Measurements from ENCODE around the gene ARHGAP26.

DNA sequence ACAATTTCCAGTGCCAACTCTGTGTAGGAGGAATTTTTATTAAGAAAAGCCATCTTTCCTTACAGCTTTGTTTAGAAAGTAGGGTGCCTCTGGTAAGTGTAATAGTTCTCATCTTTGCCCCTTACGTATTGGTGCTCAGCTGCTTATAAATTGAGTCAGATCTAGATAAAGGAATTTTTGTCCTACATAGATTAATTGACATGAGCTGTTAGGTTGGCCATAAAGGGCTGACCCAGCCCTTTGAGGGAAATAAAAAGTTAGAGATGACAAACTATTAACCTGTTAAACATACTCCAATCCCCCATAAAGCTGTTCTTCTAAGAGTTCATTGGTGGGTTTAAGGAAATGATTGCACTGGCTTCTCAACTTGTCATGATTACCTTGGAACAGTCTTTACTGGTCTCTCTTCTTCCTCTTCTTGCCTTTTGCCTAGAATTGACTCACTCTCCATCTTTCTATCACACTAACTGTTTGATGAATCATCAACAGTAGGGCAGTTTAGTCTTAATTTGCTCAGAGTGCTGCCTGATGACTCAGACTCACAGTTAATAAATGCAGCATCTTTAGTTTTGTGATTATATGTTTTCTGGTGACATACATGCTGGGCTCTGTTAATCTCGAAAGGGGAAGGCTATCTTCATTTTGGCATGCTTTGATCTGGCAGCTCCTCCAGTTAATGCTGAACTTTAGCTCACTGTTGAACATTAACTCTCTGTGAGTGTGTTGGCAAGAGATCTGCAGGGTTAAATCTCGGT is 51.7 kb downstream of the ARHGAP26 start:
- peak; percentile 70 to 71 for TF ChIP-seq HNF4A (conservative IDR thresholded peaks at IDR 0.05)
- TF ChIP-seq MAX (IDR thresholded peaks at IDR 0.05): peak; percentile 63
- TF ChIP-seq, protein P1, sequence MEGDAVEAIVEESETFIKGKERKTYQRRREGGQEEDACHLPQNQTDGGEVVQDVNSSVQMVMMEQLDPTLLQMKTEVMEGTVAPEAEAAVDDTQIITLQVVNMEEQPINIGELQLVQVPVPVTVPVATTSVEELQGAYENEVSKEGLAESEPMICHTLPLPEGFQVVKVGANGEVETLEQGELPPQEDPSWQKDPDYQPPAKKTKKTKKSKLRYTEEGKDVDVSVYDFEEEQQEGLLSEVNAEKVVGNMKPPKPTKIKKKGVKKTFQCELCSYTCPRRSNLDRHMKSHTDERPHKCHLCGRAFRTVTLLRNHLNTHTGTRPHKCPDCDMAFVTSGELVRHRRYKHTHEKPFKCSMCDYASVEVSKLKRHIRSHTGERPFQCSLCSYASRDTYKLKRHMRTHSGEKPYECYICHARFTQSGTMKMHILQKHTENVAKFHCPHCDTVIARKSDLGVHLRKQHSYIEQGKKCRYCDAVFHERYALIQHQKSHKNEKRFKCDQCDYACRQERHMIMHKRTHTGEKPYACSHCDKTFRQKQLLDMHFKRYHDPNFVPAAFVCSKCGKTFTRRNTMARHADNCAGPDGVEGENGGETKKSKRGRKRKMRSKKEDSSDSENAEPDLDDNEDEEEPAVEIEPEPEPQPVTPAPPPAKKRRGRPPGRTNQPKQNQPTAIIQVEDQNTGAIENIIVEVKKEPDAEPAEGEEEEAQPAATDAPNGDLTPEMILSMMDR (IDR thresholded peaks at IDR 0.05; ENCODE audit: low read depth, low read length, missing input control): no peak
- TF ChIP-seq YY1 (IDR thresholded peaks at IDR 0.05): peak; percentile 52

Data from liver (tissue), 3 donors.